Stimulated activated CD8-positive, alpha-beta memory T cell treated with anti-CD3 and anti-CD28 coated beads, Interleukin-15, amount 100 ng/mL, for 24 hours (primary cell): Measurements from ENCODE around the gene PIK3R5.

Source experiments
- DNase-seq: peaks from one replicate; pipeline ENCODE4 v3.0.0-alpha.2; 2020; ENCODE audit warnings: low read depth

The PIK3R5 gene

DNA sequence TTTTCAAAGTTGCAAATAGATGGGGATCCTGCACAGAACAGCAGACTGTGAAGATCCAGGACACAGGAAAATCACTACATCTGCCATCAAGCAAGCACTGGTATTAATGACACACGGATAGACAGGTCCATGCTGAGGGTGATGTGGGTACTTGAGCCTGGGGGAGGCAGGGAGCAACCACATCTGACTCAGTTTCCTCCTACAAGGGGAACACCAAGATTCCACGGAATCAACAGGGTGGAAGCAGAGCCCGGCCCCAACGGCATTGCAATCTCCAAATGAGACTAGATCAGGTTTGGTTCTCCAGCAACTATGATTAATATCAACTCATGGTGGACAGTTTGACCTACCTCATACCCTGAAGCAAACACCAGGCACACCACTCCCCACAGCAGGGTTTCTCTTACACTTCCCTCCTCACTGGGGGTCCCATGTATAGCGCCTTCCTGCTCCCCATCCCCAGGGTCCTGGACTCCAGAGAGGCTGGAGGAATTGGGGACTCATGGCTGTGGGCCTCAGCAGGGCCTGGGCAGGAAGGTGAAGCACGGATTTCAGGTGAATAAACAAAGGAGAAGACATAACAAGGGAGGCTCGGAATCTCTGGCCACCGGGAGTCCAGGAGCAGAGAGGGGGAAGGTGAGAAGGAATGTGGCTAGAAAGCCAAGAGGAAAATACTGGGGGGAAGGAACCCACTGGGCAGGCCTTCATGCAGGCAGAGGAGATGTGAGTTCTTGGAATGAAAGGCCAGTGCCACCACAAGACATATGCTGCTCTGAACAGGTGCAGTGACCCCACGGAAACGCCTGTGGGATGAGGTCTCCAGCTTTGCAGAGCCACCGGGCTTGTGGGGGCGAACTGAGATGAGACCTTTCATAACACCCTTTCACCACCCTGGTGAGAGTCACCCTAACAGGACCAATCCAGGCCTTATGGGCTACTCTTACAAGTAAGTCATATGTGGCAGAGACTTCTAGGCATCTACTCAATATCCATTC, 68.6 kb downstream of the PIK3R5 start:
- DNase-seq: no peak

DNA sequence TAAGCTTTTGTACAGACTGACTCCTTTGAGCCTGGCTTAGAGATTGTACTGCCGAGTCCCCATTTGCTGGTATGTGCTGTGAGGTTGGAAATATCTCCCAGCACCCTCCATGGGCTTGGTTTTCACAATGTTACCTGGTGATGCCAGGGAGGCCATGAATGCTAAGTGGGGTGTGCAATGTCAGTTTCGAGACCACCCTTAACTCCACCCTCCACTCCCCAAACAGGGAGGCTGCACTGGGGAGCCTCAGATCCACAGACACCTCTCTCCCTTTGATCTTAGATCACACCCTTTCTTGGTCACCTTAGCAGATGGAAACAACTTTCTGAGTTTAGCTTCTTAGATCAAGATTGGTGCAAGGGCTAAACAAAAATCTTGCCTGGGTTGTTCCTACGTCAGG, 69.4 kb downstream of the PIK3R5 start:
- DNase-seq: no peak

DNA sequence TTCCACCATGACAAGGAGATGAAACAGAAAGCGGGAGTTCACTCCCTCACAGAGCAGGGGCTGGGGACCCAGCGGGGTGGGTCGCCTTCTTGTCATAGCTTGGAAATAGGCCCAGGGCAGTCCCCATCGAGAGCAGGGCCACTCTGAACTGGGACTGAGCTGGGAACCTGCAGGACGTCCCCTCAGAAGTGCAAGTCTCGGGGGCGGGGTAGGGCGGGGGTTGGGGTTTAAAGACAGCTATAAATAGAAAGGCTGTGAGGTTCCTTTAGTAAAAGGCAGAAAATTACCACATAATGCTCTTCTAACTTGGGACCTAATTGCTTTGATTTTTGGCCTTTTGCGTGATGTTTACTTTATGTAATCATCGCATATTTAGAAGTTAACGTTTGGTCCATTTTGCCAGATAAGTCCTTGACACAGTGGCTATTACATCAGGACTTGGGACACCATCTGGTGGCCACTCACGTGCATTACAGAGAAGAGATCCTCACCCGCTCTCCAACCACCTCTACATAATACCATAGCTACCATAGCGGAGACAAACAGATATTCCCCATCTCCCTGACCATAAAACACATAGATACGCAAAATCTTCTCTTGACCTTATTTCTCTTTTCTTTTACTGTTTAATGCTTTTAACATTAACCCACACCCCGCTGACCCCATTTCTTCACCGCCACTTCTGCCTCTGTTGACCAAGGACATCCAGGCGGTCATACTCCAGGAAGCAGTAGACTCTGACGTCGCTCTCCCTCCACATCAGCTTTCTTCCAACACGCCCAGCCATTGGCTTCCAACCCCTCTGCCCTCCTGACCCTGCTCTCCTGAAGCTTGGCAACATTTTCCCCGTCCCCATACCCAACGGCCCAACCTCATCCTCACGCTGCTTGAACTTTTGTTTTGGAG, 70.6 kb downstream of the PIK3R5 start:
- no peak for DNase-seq

DNA sequence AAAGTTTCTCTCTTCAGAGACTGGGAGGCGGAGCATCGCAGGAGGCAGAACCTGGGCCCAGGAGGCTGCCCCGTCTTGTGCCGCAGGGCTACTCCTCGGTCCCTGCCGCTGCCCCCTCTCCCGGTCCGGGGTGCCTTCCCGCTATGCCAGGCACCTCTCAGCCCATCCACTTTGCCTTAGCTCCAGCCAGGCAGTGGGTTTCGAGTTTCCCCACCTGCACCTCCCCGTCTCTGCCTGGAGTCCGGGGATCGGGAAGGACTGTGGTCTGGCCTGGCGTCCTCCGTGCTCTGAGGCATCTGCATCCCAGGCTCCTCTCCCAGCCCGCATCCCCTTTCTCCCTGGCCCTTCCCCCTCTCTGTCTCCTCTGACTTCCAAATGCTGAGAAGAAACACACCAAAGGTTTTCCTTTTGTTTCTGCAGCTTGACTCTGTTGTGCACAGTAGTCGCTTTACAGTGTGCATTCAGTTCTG, 71.3 kb downstream of the PIK3R5 start:
- DNase-seq: no peak

DNA sequence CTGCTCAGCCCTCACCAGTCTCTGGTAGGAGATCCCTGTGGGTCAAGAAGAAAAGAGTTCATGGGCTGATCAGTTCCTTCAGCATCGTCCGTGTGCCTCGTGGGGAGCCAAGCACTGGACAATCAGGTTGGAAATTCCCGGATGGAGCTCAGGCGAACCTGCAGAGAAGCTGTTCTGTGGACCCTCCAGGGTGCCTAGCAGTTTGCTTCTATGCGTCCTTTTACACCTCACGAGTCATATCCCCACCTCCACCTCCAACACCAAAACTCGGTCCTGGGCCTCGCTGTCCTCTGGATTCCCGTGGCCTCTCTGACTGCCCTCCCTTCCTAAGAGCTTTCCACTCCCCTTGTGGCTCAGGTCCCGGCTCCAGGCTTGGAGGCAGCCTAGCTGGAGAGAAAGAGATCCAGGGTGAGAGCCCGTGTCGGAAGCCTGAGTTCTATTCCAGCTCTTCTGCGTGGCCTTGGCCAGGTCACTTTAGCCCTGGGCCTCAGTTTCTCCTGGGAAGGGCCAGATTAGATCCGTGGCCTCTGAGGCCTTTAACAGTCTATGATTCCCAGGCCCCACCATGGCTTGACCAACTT, 71.8 kb downstream of the PIK3R5 start:
- no peak for DNase-seq

DNA sequence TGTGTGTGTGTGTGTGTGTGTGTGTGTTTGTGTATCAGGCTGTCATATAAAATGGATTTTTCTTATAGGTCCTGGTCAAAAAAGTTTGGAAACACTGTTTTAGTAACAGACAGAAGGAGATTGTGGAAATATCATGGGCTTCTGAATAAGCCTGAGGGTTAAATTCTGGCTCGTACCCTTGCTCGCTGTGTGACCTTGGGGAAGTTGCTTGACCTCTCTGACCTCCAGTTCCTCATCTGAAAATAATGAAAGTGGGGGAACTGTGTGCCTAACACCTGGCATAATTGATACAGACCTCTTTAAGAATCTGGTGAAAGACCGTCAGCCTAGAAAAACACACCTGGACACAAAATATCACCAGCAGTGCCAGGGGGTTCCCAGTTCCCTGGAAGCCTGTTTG, 72.4 kb downstream of the PIK3R5 start:
- DNase-seq: no peak

DNA sequence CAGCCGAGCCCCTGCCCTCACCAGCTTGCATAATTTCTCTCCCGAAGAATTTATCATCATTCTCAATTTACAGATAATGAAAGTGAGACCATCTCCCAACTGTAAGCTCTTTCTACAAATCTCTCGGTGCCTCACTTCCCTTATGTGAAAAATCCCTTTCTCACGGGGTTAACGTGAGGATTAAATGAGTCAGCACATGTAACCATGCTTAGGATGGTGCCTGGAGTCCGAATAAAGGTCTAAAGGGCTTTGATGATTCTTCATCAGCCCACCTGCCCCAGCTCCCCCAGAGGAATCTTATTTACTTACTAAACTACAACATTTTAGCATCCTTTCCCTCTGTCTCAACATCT, 73.2 kb downstream of the PIK3R5 start:
- DNase-seq: no peak

DNA sequence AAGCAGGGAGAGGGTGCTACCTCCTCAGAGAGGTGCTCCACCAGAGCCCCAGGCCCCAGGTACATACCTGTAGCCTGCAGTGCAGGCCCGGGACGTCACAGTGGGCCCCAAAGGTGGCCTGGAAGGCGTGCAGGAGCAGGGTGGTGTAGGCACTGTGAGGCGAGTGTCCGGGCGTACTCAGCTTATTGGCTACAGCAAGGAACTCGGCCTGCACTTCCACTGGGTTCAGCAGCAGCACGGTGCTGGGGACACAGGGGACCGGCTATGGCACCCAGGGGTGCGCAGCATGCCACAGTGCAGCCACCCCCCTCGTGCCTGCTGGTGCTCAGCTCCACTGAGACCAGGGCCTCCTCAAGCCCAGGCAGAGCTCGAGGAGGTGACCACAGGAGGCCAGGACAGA, 74.8 kb downstream of the PIK3R5 start:
- no peak for DNase-seq

DNA sequence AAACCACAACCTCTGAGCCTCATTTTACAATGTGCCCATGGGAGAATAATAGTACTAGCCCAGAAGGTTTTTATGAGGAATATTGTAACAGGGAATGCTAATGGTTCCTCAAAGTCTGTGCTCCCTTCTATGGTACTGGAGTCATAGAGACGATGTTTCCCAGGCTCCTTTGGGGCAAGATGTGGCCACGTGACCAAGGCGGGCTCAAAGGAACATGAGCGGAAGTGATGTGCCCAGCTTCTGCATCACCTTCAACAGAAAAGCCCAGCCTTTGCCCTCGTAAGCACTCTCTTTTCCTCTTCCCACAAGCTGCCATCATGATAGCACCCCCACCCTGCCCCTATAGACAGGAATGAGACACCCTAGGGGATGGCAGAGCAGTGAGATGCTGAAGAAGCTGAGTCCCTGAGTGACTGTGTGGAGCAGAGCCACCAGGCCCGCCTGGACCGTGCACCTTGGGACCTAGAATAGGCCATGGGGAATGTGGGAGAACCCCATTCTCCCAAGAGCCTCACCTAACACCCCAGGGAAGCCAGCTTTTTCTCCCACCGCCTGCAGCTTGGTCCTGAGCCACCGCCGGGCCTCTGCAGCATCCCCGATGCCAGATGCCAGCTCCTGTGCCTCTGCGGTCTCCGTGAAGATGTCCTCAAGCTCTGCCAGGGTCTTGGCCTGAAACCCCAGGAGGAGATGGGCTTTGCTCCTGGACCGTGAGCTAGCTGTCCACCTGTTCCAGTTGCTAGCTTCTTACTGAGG, 75.9 kb downstream of the PIK3R5 start:
- DNase-seq: no peak

DNA sequence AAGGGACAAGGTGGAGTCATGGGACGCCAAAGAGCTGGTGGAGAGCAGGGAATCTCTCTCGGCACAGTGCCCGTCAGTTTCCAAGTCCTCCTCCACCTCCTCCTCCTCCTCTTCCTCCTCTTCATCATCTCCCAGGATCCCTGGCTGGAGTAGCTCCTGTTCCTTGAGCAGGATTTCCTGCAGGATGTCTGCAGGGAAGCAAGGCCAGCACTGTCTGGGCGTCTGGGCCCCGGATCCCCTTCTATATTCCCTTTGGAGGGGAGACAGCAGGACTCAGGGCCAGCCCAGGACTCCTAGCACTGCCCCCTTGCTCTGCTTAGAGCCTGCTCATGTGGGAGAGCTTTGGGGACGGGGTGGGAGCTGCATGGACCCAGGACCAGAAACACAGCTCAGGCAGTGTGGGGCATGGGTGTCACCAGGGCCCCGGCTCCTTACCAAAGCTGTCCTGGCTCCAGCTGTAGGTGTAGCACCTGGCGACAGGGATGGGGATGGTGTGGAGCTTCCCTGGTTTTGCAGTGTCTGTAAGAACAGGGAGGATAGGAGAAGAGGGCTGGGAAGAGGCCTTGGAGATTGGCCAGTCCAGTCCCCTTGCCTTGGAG, 76.7 kb downstream of the PIK3R5 start:
- DNase-seq: no peak

DNA sequence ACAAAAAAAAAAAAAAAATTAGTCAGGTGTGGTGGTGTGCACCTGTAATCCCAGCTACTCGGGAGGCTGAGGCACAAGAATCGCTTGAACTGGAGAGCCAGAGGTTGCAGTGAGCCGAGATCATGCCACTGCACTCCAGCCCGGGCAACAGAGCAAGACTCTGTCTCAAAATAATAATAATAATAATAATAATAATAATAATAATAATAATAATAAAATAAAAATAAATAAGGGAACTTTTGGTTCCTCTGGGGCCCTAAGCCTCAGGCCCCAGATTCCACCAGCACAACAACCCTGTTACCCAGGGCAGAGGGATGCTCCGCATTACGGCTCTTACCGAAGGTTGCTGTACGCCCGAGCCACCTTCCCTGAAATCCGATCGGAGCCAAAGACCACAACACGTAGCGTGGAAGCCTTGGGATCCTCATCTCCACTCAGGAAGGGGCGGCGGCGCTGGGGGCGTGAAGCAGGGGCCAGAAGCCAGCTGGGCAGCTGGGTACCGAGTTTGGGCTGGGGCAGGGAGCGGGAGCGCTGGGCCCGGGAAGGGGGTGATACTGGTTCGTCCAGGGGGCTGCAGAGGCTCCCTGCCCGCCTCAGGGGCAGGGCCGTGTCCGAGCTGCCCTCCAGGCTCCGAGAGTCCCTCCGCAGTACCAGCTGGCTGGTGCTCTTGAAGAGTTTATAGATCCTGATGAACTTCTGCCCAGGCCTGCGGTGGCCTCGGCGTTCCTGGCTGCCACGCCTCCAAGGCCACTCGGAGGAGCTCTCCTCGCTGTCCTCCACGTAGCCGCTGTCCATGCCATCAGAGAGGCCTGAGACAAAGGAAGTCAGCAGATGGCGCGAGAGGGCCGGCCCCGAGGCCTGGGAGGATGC, 77.4 kb downstream of the PIK3R5 start:
- DNase-seq: no peak

DNA sequence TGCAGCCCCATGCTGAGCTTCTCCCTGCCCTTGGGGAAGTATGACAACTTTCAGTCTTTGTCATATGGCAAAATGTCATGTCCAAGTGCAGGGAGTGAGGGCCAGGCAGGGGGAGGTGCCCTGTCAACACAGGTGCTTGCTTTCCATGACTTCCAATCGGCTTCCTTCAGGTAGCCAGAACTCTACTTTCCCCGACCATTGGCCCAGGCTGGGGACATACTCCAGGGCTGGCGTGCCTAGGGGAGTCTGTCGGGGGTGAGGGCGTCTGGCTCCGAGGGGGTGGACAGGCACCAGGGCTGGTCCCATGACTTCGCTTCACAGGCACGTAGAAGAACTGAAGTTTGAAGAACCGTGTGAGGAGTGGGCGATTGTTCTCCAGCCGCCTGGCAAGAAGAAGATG, 78.2 kb downstream of the PIK3R5 start:
- no peak for DNase-seq

DNA sequence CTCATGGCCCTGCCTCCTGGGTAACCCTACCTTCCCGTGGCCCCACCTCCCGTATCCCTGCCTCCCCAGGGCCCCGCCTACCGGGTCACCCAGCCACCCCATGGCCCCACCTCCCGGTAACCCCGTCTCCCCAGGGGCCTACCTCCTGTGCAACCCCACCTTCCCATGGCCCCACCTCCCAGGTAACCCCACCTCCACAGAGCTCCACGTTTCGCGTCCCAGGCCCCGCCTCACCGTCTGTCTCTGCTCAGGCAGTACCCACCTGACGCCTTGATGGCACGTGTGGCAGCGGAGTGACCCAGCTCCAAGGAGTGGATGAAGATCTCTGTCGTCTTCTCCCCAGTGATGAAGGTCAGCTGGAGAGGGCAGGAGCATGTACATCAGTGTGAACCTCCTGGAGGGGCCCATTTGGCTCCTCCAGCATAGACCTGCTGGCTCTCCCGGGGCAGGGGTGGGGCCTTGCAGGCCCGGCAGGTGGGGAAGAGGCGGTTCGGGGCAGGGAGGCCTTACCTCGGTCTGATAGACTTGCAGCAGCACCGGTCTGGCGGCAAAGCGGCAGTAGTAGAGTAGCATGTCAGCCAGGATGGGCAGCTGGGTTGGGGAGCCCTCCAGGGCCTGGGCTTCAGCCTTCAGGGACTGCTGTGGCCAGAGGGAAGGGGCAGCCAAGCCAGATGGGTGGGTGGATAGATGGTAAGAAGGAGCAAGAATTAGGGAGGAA, 79.4 kb downstream of the PIK3R5 start:
- DNase-seq: no peak

DNA sequence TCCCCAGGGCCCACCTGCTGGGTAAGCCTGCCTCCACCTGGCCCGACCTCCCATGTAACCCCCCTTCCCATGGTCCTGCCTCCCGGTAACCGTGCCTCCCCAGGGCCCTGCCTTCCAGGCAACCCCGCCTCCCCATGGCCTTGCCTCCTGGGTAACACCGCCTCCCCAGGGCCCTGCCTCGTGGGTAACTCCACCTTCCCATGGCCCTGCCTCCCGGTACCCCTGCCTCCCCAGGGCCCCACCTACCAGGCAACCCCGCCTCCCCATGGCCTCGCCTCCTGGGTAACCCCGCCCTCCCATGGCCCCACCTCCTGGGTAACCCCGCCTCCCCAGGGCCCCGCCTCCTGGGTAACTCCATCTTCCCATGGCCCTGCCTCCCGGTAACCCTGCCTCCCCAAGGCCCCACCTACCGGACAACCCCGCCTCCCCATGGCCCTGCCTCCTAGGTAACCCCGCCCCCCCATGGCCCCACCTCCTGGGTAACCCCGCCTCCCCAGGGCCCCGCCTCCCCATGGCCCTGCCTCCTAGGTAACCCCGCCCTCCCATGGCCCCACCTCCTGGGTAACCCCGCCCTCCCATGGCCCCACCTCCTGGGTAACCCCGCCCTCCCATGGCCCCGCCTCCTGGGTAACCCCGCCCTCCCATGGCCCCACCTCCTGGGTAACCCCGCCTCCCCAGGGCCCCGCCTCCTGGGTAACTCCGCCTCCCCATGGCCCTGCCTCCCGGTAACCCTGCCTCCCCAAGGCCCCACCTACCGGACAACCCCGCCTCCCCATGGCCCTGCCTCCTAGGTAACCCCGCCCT, 80.1 kb downstream of the PIK3R5 start:
- peak; percentile 33 for DNase-seq

DNA sequence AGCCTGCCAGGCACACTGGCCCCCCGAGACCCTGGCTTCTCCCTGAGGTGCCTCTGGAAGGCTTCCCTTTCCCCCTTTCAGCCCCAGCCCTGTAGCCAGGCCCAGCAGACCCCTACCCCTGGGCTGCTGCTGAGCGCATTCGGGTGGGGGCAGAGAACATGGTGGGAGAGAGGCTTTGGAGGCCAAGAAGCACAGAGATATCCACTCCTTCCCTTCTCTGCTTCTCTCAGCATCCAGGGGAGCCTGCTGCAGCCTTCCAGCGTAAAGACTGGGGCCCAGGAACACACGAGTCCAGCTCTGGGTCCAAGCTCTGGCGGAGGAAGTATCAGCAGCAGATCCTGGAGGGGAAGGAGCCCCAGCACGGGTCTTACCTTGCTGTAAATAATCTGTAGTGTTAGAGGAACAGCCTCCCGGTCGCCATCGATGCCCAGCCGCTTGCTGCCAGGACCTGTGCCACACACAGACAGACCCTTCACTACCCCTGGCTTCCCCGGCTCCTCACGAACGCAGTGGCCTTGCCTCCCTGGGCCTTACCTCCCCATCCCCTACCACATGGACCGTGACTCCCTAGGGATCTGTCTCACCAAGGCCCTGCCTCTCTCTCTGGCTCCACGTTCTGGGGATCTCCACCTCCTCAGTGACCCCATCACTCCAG, 81.0 kb downstream of the PIK3R5 start:
- no peak for DNase-seq

DNA sequence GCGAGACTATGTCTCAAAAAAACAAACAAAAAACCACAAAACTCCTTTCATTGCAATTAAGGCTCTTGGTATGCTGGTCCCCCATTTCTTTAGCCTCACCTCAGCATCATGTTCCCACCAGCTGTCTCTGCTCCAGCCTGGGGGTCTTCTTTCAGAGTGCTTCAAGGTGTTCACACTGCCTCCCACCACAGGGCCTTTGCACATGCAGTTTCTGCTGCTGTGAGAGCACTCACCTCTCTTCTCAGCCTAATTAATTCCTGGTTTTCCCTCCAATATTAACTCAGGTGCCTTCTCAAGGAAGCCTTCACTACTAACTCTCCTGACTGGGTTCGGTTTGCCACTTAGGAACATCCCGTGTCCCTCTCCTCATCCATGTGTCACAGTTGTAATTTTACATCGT, 82.2 kb downstream of the PIK3R5 start:
- no peak for DNase-seq

DNA sequence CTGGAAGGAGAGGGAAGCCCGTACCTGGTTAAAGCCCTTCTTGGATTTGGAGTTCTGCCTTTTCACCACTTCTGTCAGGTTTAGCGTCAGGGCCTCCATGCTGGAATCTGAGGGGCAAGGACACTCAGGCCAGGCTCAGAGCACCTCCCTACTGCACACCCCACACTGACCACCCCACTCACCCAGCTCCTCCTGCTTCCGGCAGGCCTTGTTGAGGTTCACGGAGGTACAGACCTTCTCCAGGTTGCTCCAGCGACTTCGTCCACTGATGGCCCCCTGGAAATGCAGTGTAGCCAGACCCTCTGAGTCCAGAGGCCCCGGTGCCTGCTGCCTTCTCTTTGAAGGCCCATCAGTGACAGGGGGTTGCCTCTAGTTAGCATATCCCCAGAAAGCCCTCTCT, 83.9 kb downstream of the PIK3R5 start:
- DNase-seq: no peak

DNA sequence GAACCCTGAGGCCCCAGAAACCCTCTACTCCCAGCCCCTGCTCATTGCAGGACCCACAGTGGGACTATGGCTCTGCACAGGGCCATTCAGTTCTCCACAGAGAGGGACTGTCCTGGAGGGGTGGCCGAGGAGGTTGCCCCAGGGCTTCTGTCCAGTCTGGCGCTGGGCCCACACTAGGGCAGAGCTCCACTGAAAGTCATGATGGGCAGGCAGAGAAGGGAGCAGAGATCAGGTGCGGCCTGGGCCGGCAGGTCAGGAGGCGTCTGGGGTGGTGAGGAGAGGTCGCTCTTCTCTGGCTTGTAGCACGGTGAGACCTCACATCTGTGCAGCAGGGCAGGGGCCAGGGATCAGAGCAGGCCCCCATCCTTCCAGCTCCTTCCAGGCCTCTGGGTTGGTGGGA, 85.0 kb downstream of the PIK3R5 start:
- DNase-seq: no peak
